ENCODE results near the gene CTDSP2. TPM values are rescaled to one million over a fixed set of nuclear protein-coding genes. Genes with fewer than 3 reads are reported as not detected.
"Not testable (repeated sequence)": the region's sequence is repeated elsewhere in the genome, so short reads cannot be mapped to it uniquely, and the experiment has no call there.

Gene CTDSP2
- total RNA-seq, result 105 TPM
- long read RNA-seq, full-length matches to known transcripts, result 27 of 57 reads
- long read RNA-seq, partial matches to known transcripts, result 7 of 57 reads
- long read RNA-seq, other reads (novel, unspliced or antisense), result 23 of 57 reads

DNA sequence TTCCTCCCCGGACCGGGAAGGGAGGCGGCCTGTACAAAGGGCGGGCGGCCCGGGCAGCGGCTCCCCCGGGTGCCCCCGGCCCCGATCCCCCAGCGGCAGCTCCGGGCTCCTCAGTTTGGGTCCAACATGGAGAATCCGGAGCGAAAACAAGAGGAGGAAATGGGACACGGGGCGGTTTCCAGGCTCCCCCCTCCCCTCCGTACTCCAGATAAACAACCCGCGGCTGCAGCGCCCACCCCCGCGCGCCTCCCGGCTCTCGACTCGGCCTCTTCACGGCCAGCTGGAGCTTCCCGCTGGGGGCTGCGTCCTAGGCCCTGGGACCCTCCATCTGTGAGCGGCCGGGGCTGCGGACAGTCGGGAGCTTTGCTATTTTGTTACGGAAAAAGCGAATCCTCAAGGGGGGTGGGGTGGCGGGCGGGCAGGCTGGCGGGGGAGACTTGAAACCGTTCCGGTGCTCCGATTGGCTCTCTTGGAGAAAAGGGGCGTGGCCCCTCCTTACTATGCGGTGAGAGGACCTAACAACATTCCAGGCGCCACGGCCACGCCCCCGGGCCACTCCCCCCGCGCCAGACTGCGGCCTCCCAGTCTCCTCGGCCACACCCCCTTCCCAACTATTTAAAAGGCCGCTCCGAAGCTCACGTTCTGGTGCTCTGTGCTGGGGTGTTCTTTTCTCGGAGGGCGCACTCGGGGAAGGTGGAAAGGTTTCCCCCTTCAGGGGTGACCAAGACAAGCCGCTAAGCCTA is at the start of gene CTDSP2:
CTDSP2 (minus strand) TSS at position 153 of the 743 bp plus-strand sequence. CDS start 294 bp downstream, outside the sequence.
- ATAC-seq (peak; percentile 92), DNase-seq (ENCODE audit: missing footprints) (peak; percentile 100)
- intact Hi-C loops (cut with DNase I), result loop anchor here (1.0 kb wide), 1 partner anchor 47 kb away; no protein-coding TSS in a partner anchor

- ATAC-seq (no peak), DNase-seq (ENCODE audit: missing footprints) (no peak)
- intact Hi-C loops (cut with DNase I), result loop anchor here (2.0 kb wide), 1 partner anchor 59 kb away; no protein-coding TSS in a partner anchor
Measured at GRCh38 chr12:57896115-57896433, 49.5 kb upstream of the CTDSP2 start.

DNA sequence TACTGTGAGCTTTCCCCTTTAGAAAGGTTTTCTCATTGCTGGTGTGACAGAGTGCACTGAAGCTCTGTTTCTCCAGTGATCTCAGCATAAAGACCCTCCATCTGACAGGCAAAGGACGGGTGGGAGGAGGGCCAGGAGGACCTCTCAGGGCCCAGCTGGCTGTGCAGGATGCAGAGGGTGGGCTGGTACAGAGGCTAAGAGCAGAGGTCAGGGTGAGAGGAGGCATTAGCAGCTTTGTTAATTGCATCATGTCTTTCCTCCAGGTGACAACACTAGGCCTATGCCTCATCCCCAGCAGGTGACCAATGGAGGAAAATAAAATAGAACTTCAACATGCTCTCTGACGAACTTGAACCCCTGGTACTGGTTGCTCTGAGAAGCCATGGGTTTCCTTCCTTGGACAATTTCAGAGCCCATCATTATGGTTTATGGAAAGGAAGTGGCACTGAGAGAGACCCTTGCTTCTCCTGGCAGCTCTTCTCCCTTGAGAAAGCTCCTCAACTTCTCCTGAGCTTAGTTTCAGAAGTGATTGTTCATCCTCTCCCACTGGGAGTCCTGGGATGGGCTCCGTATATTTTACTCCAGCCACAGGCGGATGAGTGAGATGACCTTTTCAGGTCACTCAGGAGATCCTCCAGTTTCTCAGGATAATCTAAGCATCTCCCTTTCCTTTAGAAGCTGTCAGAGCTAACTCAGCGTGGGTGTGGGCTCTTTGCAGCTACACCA is 49.0 kb upstream of the CTDSP2 start:
- DNase-seq (ENCODE audit: missing footprints) (no peak), ATAC-seq (no peak)
- intact Hi-C loops (cut with DNase I), result loop anchor here (2.0 kb wide), 2 partner anchors 31 to 59 kb away; no protein-coding TSS in a partner anchor

- intact Hi-C loops (cut with DNase I), result loop anchor here (2.0 kb wide), 1 partner anchor 30 kb away; no protein-coding TSS in a partner anchor
- DNase-seq (ENCODE audit: missing footprints) (no peak), ATAC-seq (no peak)
Measured at GRCh38 chr12:57894399-57895292, 48.1 kb upstream of the CTDSP2 start.

DNA sequence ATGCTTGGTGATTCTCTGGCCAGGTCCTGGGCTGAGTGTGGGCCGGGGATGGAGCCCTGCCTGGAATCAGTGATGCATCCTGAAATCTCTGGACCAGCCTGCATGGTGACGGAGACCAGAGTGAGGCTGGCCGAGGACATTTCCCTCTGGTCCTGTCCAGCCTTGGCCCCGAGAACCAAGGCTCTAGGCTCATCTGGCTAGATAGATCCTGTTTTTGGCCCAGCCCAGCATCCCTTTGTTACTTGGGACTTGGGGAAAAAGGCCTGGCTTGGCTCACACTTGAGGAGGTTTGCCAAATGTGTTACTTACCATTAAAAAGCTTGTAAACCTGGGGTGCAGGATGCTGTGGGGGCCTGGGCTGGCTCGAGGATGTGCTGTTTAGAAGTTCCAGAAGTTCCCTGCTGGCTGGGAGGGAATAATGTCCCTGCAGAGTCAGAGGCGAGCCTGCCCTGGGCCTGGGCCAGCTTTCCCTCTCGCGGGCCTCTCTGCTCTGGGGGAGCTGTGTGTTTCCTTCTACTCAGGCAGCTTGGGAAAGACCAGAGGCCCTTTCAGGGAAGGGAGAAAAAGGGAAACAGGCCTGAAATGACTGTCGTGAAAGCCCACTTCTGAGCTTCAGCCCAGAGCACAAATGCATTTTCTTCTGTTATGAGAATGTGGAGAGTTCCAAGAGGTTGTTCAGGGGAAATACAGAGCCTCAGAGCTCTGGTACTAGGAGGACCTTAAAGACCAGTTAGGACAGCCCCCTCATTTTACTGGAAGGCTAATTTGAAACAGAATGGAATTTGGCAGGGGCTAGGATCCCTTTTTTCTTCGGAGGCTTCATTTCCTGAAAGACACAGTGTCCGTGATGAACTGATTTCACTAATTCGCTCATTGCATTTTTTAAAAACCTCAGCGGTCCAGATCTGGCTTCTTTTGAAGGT is 47.2 kb upstream of the CTDSP2 start:
- intact Hi-C loops (cut with DNase I), result loop anchor here (1.0 to 2.0 kb wide), 2 partner anchors 29 to 47 kb away; partner anchors contain the start of gene CTDSP2

GRCh38 chr12:57892232-57892972 is 45.9 kb upstream of the CTDSP2 start:
- DNase-seq (ENCODE audit: missing footprints) (no peak), ATAC-seq (no peak)
- intact Hi-C loops (cut with DNase I), result no loop called here

More for the DNA sequence above, 47.2 kb upstream of the CTDSP2 start:
- DNase-seq (ENCODE audit: missing footprints) (peak; percentile 93), ATAC-seq (peak; percentile 83)

- intact Hi-C loops (cut with DNase I), result no loop called here
- DNase-seq (ENCODE audit: missing footprints), result no peak
- no peak for ATAC-seq
Measured at GRCh38 chr12:57891542-57892228, 45.2 kb upstream of the CTDSP2 start.

GRCh38 chr12:57890191-57891115 is 43.9 kb upstream of the CTDSP2 start:
- no peak for DNase-seq (ENCODE audit: missing footprints)
- intact Hi-C loops (cut with DNase I), result no loop called here
- ATAC-seq, result no peak

GRCh38 chr12:57889500-57889989 is 43.0 kb upstream of the CTDSP2 start:
- peak; percentile 87 for DNase-seq (ENCODE audit: missing footprints)
- intact Hi-C loops (cut with DNase I), result no loop called here
- ATAC-seq, result peak; percentile 76

- DNase-seq (ENCODE audit: missing footprints) (no peak), ATAC-seq (no peak)
- intact Hi-C loops (cut with DNase I), result no loop called here
Measured at GRCh38 chr12:57888409-57889157, 42.1 kb upstream of the CTDSP2 start.

DNA sequence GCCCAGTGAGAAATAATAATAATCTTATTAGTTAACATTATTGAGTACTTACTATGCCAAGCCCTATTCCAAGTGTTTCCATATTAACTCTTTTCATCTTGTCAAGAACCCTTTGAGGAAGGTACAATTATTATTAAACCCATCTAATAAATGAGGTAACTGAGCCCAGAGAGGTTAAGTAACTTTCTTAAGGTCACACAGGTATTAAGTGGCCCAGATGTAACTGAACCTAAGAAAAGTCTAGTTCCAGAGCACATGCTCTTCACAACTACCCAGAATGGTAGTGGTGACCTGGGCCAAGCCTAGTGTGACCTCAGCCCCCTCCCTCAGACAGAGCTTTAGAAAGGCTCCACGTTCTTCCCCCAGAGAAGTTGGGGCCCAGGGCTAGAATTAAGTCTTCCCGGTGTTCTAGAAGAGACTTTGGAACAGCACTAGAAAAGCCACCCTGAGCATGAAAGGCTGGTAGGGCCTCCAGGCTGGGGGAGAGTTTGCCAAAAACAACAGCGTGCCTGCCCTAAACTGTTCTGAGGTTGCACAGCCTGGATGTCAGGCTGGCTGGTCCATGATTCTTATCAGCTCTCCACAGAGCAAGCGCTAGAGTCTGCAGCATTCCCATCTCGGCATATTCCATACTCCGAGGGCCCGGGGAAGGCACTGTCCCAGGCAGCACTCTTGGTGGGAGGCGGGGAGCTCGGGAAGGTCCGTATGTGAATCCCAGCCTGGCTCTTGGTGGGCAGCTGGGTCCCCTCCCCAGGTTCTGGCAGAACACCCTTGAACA is 41.3 kb upstream of the CTDSP2 start:
- intact Hi-C loops (cut with DNase I), result loop anchor here (2.0 kb wide), 1 partner anchor 19 kb away; no protein-coding TSS in a partner anchor
- no peak for ATAC-seq
- no peak for DNase-seq (ENCODE audit: missing footprints)

DNA sequence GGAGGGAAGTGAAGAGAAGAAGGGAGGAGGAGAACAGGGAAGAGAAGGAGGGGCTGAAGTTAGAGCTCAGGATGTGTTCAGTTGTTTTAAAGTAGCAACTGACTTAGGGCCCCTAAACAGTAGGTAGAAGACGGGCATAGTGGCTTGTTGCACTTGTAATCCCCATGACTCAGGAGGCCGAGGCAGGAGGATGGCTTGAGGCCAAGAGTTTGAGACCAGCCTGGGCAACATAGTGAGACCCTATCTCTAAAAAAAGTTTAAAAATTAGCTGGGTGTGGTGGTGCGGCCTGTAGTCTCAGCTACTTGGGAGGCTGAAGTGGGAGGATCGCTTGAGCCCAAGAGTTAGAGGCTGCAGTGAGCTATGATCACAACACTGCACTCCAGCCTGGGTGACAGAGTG is 40.4 kb upstream of the CTDSP2 start:
- not testable (repeated sequence) for DNase-seq (ENCODE audit: missing footprints); ATAC-seq
- intact Hi-C loops (cut with DNase I), result loop anchor here (2.0 kb wide), 1 partner anchor 18 kb away; no protein-coding TSS in a partner anchor

- DNase-seq (ENCODE audit: missing footprints) (no peak), ATAC-seq (no peak)
- intact Hi-C loops (cut with DNase I), result loop anchor here (2.0 kb wide), 1 partner anchor 18 kb away; no protein-coding TSS in a partner anchor
Measured at GRCh38 chr12:57886542-57886941, 40.0 kb upstream of the CTDSP2 start.

DNA sequence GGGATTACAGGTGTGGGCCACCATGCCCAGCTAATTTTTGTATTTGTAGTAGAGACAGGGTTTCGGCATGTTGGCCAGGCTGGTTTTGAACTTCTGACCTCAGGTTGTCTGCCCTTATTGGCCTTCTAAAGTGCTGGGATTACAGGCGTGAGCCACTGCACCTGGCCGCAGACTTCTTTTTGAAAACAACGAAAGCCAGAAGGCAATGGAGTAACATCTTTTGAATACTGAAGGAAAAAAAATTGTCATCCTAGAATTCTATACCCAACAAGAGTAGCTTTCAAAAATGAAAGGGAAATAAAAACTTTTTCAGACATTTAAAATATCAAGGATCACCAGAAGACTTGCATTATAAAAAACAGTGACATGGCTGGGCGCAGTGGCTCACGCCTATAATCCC is 38.7 kb upstream of the CTDSP2 start:
- DNase-seq (ENCODE audit: missing footprints), result no peak
- no peak for ATAC-seq
- intact Hi-C loops (cut with DNase I), result no loop called here
